Superior temporal gyrus (tissue), 1 donor: ENCODE data around the gene NR1H3.
"Not testable (repeated sequence)": the region's sequence is repeated elsewhere in the genome, so short reads cannot be mapped to it uniquely, and the experiment has no call there.

Experiments used
- DNase-seq: peaks from one replicate; pipeline ENCODE4 v3.0.0-alpha.2; 2016; ENCODE audit errors: extremely low spot score

The NR1H3 gene

DNA sequence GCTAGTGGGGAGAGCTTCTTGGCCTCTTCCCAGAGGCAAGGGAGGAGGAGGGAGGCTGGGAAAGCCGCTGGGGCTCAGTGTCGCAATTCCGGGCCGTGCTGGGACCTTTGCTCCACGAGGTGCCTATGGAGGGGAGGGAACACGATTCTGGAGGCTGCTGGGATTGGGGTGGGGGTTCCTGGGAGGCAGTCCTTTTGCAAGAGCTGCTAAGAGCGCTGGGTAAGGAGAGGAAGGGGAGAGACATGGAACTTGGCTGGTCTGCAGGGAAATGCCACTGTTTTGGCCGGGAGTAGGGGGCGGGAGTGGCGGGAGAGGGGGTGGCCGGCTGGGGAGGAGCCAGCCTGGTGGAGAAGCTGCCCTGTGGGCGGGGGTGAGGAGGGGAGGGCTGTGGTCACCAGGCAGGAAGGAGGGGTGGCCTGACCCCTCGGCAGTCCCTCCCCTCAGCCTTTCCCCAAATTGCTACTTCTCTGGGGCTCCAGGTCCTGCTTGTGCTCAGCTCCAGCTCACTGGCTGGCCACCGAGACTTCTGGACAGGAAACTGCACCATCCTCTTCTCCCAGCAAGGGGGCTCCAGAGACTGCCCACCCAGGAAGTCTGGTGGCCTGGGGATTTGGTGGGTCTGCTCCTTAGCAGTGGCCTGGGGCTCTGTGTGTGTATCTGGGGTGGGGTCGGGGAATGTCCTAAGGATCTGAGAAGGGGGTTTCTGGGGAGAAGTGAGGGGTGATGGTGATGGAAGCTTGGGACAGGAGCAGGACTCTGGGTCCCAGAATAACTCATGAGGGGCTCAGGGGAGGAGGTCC lies at the start of gene NR1H3:
Gene NR1H3 (plus strand): TSS at position 480 of the 800 bp plus-strand sequence. CDS start 1,221 bp downstream, outside the sequence.
- no peak for DNase-seq

- not testable (repeated sequence) for DNase-seq
Observed at GRCh38 chr11:47208008-47208552, 49.7 kb upstream of the NR1H3 start.

GRCh38 chr11:47208628-47209027 lies 49.2 kb upstream of the NR1H3 start:
- no peak for DNase-seq

DNA sequence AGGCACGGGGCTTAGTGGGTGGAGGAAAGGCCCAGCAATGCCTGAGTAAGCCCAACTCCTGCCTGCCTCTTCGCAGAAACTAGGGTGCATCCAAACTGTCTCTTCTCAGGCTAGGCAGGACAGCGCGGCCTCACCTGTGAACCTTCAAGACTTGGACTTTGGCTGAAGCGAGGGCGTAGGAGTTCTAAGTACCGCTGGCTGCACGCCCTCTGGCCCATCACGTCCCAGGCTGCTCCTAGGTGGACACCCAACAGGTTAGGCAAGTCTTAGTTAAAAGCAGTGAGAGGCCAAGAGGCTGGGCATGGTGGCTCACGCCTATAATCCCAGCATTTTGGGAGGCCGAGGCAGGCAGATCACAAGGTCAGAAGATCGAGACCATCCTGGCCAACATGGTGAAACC lies 44.9 kb upstream of the NR1H3 start:
- DNase-seq = no peak

DNA sequence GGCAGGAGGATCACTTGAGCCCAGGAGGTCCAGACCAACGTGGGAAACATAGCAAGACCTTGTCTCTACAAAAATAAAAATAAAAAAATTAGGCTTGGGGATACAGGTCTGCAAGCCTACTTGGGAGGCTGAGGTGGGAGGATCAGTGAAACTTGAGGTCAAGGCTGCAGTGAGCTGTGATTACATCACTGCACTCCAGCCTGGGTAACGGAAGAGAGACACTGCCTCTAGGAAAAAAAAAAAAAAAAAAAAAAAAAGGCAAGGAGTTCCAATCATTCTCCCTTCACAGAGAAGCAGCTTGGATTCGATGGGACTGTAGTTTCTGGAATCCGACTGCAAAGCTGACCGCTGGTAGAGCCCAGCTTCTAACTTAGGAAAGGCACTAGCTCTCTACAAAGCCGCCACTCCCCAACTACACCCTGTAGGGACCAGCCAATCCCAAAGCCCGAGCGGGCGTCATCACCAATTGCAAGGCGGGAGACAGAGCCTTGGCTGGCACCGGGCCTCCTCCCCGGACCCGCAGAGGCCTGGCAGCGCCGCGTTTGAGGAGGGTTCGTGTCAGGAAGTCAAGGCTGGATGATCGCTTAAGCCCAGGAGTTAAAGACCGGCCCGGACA lies 43.7 kb upstream of the NR1H3 start:
- peak; percentile 98 for DNase-seq

DNA sequence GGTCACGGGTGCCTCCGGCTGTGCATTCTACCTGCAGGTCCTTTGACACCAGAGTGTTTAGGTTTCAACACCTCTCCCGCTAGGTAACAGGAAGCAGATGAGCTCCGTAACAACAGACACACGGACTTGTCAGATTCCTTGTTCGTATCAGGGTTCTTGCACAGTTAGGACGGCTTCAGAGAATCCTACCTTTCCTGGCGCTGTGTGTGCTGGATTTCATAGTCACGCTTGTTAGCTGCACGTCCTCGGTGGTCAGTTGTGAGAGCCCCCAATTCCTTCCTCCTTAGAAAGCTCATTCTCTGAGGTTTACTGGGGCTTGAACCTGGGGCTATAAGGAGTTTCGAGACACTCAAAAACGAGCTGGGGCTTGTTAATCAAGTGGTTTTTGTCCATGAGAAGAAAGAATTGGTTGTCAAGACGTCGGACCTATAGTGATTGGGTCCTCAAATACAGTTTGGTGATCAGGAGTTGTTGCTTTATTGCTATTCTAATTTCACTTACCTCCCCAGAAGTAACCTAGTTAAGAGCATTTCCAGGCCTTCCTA lies 42.4 kb upstream of the NR1H3 start:
- no peak for DNase-seq

DNA sequence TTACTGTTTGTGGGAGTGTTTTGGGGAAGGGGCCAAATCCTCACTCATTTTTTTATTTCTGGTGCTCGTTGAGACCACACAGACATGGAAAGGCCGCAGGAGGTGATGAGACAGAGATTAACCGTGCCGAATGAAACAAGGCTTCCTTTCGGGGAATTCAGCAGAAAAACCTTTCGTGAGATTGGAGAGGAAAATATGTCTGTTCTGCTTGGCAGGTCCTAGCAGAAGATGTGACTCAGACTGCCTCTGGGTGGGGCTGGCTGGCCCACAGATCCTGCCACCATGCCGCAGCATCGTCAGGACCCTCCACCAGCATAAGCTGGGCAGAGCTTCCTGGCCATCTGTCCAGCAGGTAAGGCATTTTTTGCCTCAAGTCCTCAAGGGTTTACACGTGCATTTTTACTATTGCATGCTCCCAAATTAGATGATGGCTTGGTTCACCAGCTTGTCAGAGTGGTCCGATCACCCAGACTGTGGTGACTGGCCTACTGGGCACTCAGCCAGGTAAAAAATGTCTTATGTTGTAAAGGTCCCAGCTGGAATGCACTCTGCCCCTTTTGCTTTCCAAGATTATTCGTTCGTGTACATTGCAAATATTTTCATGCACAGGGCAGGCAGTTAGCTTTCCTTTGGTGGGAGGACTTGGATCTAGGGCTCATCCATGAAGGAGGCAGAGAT lies 41.5 kb upstream of the NR1H3 start:
- DNase-seq = peak; percentile 36

GRCh38 chr11:47220401-47220821 lies 37.4 kb upstream of the NR1H3 start:
- no peak for DNase-seq

GRCh38 chr11:47222696-47223095 lies 35.1 kb upstream of the NR1H3 start:
- no peak for DNase-seq

DNA sequence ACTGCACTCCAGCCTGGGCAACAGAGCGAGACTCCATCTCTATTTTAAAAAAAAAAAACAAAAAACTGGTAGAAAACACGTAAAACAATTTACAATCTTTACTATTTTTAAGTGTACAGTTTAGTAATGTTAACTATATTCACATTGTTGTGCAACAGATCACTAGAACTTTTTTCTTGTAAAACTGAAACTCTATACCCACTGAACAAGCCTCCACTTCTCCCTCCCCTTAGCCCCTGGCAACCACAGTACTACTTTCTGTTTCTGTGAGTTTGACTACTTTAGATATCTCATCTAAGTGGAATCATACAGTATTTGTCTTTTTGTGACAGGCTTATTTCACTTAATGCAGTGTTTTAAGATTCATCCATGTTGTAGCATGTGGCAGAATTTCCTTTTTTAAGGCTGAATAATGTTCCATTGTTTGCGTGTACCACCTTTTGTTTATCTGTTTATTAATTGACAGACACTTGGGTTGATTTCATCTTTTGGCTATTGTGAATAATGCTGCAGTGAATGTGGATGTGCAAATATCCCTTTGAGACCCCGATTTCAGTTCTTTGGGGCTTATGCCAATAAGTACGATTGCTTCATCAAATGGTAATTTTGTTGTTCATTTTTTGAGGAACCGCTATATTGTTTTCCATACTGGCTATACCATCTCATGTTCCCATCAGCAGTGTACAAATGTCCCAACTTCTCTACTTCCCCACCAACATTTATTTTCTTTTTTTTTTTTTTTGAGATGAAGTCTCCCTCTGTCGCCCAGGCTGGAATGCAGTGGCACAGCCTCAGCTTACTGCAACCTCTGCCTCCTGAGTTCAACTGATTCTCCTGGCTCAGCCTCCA lies 32.0 kb upstream of the NR1H3 start:
- DNase-seq = no peak

- no peak for DNase-seq
Observed at GRCh38 chr11:47229161-47229560, 28.6 kb upstream of the NR1H3 start.

- no peak for DNase-seq
Observed at GRCh38 chr11:47233051-47233450, 24.7 kb upstream of the NR1H3 start.

- peak; percentile 34 for DNase-seq
Observed at GRCh38 chr11:47233989-47234668, 23.7 kb upstream of the NR1H3 start.

DNA sequence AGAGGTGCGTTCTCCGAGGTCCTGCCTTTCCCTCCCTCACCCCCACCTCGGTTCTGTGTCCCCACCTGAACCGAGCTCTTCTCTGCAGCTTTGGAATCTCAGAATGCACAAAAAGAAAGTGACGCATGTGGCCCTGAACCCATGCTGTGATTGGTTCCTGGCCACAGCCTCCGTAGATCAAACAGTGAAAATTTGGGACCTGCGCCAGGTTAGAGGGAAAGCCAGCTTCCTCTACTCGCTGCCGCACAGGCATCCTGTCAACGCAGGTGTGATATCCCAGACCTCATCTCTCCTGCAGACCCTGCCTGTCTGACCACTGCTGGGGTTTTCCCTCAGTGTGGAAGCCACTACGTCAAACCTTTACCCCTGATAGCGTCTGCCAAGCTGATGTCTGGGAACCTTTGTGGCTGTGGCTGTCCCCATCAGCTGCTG lies 23.1 kb upstream of the NR1H3 start:
- DNase-seq = no peak

- no peak for DNase-seq
Observed at GRCh38 chr11:47235163-47235562, 22.6 kb upstream of the NR1H3 start.

GRCh38 chr11:47236482-47236881 lies 21.3 kb upstream of the NR1H3 start:
- no peak for DNase-seq

DNA sequence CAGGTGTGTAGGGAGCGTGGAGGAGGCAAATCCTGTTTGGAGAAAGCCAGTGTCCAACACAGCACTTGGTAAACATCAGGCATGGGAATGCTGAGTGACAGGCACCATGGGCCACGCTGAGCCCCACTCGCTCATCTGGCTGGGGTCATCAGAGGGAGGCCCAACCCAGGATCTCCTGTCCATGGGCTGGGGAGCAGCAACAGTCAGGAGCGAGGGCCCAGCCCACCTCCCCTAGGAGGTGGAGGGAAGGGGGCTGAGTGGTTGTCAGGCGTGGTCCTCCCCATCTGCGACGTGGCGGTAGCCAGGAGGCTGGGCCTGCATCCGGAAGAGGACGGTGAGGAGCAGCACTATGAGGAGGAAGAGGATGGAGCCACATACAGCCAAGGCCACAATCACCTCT lies 17.9 kb upstream of the NR1H3 start:
- no peak for DNase-seq

- DNase-seq = no peak
Observed at GRCh38 chr11:47241841-47242301, 15.9 kb upstream of the NR1H3 start.

DNA sequence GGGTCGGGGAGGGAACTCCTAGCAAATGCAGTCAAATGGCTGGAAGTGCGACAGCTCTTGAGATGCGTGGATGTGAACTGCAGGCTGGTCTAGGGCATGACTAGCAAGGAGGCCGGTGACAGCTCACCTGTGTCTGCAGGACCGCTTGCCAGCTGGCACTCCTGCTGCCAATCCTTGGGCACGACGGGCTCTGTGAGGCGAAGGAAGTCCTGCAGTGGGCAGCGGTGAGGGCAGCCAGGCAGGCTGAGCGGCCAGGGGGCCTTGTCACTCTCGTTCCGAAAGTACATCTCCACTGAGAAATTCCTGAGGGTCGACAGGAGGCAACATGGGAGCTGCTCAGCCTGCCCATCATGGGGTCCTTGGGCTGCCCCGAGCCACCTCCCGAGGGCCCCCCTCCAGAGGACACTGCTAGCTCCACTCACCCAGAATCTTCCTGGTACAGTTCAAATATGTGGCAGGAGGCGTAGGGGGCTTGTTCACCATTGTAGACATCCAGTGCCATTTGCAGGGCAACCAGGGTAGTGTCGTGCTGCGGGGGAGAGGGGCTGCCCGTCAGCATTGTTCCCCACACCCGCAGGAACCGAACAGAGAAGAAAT lies 15.1 kb upstream of the NR1H3 start:
- DNase-seq = no peak

DNA sequence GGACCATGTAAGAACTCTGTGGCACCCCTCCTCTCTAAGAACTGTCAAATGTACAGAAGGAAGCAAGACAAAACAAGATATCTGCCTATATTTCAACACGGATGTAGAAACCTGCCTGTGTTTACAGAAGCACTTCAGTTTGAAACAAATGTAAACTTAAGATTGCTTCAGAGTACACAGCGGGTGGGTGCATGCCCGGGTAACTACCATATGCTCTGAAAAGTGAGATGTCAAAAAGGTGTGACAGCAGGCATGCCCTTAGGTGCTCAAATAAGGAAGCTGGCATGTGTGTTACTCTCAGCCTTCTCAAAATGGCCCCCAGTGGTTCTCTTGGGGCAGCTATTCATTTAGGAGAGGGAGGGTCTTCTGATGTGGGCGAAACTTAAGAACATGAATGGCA lies 14.3 kb upstream of the NR1H3 start:
- DNase-seq = no peak
